Dedifferentiated amniotic fluid mesenchymal stem cell (primary cell): ENCODE data around the gene LPAR2.
A peak's percentile ranks its signal among the peaks of the same experiment; 100 is the strongest.

Experiments used
- DNase-seq: peaks from one replicate; pipeline ENCODE4 v3.0.0-alpha.2; 2016; ENCODE audit errors: extremely low spot score

The LPAR2 gene

GRCh38 chr19:19597809-19598306 is 30.2 kb downstream of the LPAR2 start:
- no peak for DNase-seq

- no peak for DNase-seq
These were observed 32.8 kb downstream of the LPAR2 start for GRCh38 chr19:19595171-19595701.

- DNase-seq, result no peak
These were observed 33.6 kb downstream of the LPAR2 start for GRCh38 chr19:19594381-19594780.

GRCh38 chr19:19592690-19593089 is 35.3 kb downstream of the LPAR2 start:
- DNase-seq, result no peak

GRCh38 chr19:19591133-19591825 is 36.7 kb downstream of the LPAR2 start:
- DNase-seq, result peak; percentile 95

- no peak for DNase-seq
These were observed 39.5 kb downstream of the LPAR2 start for GRCh38 chr19:19588546-19588945.

- no peak for DNase-seq
These were observed 40.2 kb downstream of the LPAR2 start for GRCh38 chr19:19587771-19588170.

- DNase-seq, result no peak
These were observed 43.7 kb downstream of the LPAR2 start for GRCh38 chr19:19584356-19584755.

- DNase-seq, result no peak
These were observed 45.5 kb downstream of the LPAR2 start for GRCh38 chr19:19582471-19582870.

- DNase-seq, result no peak
These were observed 46.6 kb downstream of the LPAR2 start for GRCh38 chr19:19581391-19581790.

- no peak for DNase-seq
These were observed 47.6 kb downstream of the LPAR2 start for GRCh38 chr19:19580418-19580817.

- DNase-seq, result no peak
These were observed 48.3 kb downstream of the LPAR2 start for GRCh38 chr19:19579533-19580361.

- DNase-seq, result no peak
These were observed 49.8 kb downstream of the LPAR2 start for GRCh38 chr19:19578252-19578651.

- DNase-seq, result no peak
These were observed 52.6 kb downstream of the LPAR2 start for GRCh38 chr19:19575411-19575810.
